Left ventricle myocardium inferior (tissue), 1 donor: ENCODE results near the gene COLEC11. TPM values are rescaled to one million over a fixed set of nuclear protein-coding genes. Genes with fewer than 3 reads are reported as not detected.

Experiments used
- DNase-seq: peaks from one replicate; pipeline ENCODE4 v3.0.0-alpha.2; 2020
- H3K27ac ChIP-seq: fragments of 200-600 bp; replicated peaks from 2 replicates; pipeline ENCODE4 v1.8.0; 2021
- H3K27me3 ChIP-seq: fragments of 200-600 bp; 2 replicates; pipeline ENCODE4 v1.8.0; 2021; ENCODE audit warnings: low read depth
- H3K36me3 ChIP-seq: fragments of 200-600 bp; 2 replicates; pipeline ENCODE4 v1.8.0; 2021
- H3K4me1 ChIP-seq: fragments of 200-600 bp; 2 replicates; pipeline ENCODE4 v1.8.0; 2021
- H3K4me3 ChIP-seq: fragments of 200-600 bp; 2 replicates; pipeline ENCODE4 v1.8.0; 2021; ENCODE audit warnings: mild to moderate bottlenecking, moderate library complexity
- H3K9me3 ChIP-seq: fragments of 200-600 bp; replicated peaks from 2 replicates; pipeline ENCODE4 v1.8.0; 2021
- intact Hi-C: fragments of 100-400 bp; cut with micrococcal nuclease; formaldehyde crosslinking; loops from one replicate; pipeline ENCODE4 v1.11.0; 2022
- total RNA-seq: library from RNA; stranded (reverse); fragmentation: NEBNext Ultra II Directional; extraction: Animal tissue kit (Norgen Biotek cat#: 25700); gene quantifications from one replicate; pipeline ENCODE4 v1.2.1, GENCODE V29; 2021
- TF ChIP-seq, protein P1 (sequence below): fragments of 200-600 bp; IDR thresholded peaks from 2 replicates; pipeline ENCODE4 v1.8.0; 2021; ENCODE audit warnings: antibody characterized with exemption, mild to moderate bottlenecking, borderline replicate concordance
- donor health status: DM: no; HTN: yes; CAD: no; lungs with severe emphysema.

Gene COLEC11
- total RNA-seq, 1 donor from 2014 or later, result 4.9 TPM

DNA sequence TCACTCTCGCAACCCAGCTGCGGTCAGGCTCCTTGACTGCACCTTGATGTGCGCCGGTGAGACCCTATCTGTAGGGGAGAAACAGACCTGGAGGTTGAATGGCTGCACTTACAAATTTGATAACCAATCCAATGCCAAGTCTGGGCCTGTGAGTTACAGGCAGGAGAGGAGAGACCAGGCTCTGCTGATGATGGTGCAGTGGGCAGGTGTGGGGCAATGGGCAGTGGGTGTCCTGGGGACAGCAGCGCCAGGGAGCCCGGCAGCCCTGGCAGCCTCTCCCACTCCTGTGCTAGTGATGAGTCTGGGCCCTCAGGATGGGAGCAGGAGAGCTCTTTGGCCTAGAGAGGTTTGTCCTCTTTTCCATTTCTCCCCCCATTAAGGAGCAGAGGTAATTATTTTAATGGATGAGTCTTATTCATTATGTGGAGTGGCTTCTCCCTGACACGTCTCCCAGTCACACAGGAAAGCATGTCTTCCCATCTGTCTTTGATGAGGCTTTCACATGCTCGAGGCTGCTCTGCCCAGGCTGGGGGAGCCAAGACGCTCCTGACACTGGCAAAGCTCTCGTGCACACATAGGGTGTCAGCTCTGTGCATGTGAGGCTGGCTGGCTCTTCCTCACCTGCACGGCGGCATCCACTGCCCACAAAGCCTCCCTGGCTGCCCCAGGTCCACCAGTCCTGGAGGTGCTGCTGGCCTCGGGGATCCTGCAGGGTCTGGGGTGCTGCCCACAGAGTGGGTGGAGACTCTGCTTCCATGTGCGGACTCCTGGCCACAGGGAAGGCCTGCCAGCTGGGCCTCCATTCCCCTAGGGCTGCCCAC, 53.1 kb downstream of the COLEC11 start:
- TF ChIP-seq, protein P1, sequence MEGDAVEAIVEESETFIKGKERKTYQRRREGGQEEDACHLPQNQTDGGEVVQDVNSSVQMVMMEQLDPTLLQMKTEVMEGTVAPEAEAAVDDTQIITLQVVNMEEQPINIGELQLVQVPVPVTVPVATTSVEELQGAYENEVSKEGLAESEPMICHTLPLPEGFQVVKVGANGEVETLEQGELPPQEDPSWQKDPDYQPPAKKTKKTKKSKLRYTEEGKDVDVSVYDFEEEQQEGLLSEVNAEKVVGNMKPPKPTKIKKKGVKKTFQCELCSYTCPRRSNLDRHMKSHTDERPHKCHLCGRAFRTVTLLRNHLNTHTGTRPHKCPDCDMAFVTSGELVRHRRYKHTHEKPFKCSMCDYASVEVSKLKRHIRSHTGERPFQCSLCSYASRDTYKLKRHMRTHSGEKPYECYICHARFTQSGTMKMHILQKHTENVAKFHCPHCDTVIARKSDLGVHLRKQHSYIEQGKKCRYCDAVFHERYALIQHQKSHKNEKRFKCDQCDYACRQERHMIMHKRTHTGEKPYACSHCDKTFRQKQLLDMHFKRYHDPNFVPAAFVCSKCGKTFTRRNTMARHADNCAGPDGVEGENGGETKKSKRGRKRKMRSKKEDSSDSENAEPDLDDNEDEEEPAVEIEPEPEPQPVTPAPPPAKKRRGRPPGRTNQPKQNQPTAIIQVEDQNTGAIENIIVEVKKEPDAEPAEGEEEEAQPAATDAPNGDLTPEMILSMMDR, result no peak
- H3K36me3 ChIP-seq, result no peaks in the 10 kb centered on the region
- DNase-seq, result no peak
- no peak overlapping the region for H3K27ac ChIP-seq
- intact Hi-C loops, result no loop called here
- H3K4me1 ChIP-seq, result peaks cover 16% of the 10 kb centered on the region
- no peaks in the 10 kb centered on the region for H3K27me3 ChIP-seq
- H3K4me3 ChIP-seq, result no peak overlapping the region
- no peaks in the 10 kb centered on the region for H3K9me3 ChIP-seq

DNA sequence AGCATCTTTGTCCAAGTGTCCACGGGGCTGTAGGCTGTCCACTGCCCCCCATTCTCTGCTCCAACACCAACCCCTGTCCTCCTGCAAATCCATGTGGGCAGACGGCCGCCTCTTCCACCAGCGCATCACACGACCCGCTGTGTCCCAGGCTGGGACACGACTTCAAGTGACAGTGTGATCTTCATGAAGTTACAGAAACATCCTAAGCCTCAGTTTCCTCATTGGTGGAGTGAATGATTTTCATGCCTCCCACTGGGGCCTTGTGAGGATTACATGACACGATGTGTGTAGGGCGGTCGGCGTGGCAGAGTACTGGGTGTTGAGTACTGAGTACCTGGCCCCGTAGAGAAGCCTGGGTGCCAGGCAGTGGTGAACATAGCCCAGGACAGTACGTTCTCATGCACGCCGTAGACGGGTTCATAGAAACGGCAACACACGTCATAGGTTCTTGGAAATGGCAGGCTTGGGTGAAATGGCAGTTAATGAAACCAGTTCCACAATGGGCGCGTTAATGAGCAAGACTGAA, 53.8 kb downstream of the COLEC11 start:
- Histone ChIP-seq H3K27me3 (no peaks in the 10 kb centered on the region), H3K4me3 (no peak overlapping the region), H3K9me3 (no peaks in the 10 kb centered on the region), H3K27ac (no peak overlapping the region), H3K36me3 (no peaks in the 10 kb centered on the region), H3K4me1 (peaks cover 16% of the 10 kb centered on the region)
- TF ChIP-seq, protein P1, result no peak
- no peak for DNase-seq
- intact Hi-C loops, result no loop called here

DNA sequence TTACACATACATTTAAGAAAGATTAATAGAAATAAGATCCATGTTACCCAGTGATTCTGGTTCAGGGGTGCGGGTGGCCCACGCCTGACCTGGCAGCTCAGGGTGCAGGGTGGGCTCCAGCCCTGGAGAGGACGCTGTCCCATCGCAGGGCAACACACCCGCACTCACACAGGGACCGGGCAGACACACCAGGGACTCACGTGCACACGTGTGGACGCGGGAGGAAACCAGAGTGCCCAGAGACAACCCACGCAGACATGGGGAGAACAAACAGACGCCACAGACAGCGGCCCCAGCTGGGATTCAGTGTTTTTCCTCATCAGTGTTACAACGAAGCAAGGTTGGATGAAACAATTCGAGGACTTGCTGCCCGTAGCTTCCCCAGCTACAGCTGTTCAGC, 54.7 kb downstream of the COLEC11 start:
- Histone ChIP-seq H3K9me3 (no peaks in the 10 kb centered on the region), H3K36me3 (no peaks in the 10 kb centered on the region), H3K4me3 (no peak overlapping the region), H3K4me1 (peaks cover 16% of the 10 kb centered on the region), H3K27ac (no peak overlapping the region), H3K27me3 (no peaks in the 10 kb centered on the region)
- DNase-seq, result no peak
- intact Hi-C loops, result no loop called here
- TF ChIP-seq, protein P1, result no peak

DNA sequence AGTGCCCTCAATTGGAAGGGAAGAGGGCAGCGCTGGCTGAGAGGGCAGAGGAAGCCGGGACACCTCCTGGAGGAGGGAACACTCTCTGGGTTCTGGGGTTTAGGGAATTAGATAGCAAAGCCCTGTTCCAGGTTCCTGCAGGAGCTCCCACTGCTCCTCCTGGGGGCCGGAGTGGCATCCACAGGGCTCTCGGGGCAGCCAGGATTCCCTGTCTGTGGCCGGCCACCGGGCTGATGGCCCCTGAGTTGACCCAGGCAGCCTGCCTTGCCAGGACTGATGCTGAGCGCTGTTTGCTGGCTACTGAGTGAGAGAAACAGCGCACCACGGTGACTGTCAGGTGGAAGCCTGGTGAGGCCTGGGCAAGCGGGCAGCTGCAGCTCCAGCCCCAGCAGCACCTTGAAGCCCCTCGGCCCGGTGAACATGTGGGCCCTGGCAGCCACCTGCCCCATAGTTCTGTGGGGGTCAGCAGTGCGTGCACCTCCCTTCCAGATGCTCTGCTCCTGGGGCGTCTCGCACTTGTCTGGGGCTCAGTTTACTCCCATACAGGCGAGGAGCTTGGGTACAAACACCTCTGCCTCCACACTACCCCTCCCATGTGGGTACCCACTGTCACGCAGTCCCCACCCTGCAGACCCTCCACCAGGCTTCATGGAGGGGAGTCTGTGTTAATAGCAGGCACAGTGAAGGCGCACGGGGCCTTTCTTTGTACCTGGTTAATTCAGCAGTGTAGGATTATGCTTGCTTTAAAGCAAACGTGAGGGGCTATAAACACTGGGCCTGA, 55.4 kb downstream of the COLEC11 start:
- peaks cover 16% of the 10 kb centered on the region for H3K4me1 ChIP-seq
- H3K4me3 ChIP-seq, result no peak overlapping the region
- no peaks in the 10 kb centered on the region for H3K27me3 ChIP-seq
- peak overlapping the region; percentile 18 for H3K27ac ChIP-seq
- H3K9me3 ChIP-seq, result no peaks in the 10 kb centered on the region
- H3K36me3 ChIP-seq, result no peaks in the 10 kb centered on the region
- TF ChIP-seq, protein P1, result no peak
- DNase-seq, result no peak
- intact Hi-C loops, result no loop called here

DNA sequence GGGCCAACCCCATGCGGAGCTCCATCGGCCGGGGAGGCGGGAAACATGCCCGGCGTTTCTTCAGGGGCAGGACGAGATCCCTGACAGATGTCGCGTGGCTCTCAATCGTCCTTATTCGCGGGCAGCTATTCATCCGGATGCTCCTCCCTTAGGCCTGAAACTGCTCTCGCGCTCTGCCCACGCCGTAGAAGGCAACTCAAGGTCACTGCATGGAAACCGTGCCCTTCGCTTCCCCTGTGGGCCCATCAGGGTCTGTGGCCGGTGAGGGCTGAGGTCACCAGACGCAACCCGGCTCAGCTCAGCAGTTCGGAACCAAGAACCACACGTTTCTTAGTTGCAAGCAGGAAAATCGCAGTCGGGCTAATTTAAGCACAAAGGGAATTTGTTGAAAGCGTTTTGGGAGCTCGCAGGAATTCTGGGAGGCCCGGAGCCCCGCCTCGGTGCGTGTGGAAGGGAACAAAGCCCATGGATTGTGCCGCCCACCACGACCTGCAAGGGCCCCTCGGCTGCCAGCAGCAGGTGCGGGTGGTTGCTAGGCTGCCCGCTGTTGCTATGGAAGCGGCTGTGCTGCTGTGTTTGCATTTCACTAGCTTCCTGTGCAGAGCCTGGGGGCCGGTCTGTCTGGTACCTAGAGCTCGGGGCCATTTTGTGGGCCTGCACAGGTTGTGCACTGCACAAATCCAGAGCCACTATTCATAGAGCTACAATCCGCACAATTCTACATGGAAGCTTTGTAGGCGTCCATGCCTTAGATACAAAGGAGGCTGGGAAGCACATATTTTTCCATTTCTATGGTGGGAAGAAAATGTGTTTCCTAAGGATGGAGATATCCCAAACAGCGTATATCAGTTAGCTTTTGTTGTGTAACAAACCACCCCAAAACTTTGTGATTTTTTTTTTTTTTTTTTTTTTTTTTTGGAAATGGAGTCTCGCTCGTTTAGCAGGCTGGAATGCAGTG, 57.1 kb downstream of the COLEC11 start:
- intact Hi-C loops, result no loop called here

More for the DNA sequence above, 57.1 kb downstream of the COLEC11 start:
- DNase-seq, result no peak
- H3K27me3 ChIP-seq, result peaks cover 3% of the 10 kb centered on the region
- peaks cover 26% of the 10 kb centered on the region for H3K4me1 ChIP-seq
- H3K4me3 ChIP-seq, result peak overlapping the region; percentile 57
- TF ChIP-seq, protein P1, result no peak
- H3K27ac ChIP-seq, result peak overlapping the region; percentile 69
- no peaks in the 10 kb centered on the region for H3K36me3 ChIP-seq
- no peaks in the 10 kb centered on the region for H3K9me3 ChIP-seq
